HEK293 (cell line): Measurements from ENCODE around the gene CCDC149.

ENCODE experiments used
- CTCF ChIA-PET: fragments of 350-600 bp; formaldehyde crosslinking; extraction: SDS; loops from one replicate; lab custom pipeline; 2021; ENCODE audit warnings: antibody characterized with exemption; lab: Yijun Ruan, JAX
- POLR2A ChIA-PET: fragments of 300-600 bp; formaldehyde crosslinking; extraction: SDS; loops from one replicate; lab custom pipeline; 2020; ENCODE audit warnings: antibody characterized with exemption, inconsistent platforms; lab: Yijun Ruan, JAX
- H3K27ac ChIP-seq: fragments of 200-500 bp; sonication (Bioruptor generic); 2 replicates; pipeline ENCODE4 v1.5.1; 2014; ENCODE audit warnings: low read depth, low read length, control low read depth, inconsistent platforms; ENCODE audit errors: extremely low read depth
- H3K36me3 ChIP-seq, 2 experiments: fragments of 200-500 bp in 1 of 2; sonication (Bioruptor generic) in 1 of 2; 1 replicate in 1 of 2; 2 replicates in 1 of 2; pipeline ENCODE4 v1.5.1; 2014 to 2017; ENCODE audit warnings: inconsistent platforms in 2 of 2, low read length in 2 of 2; ENCODE audit not compliant: control insufficient read depth in 2 of 2, insufficient read depth in 1 of 2
- H3K4me1 ChIP-seq: fragments of 200-500 bp; sonication (Bioruptor generic); 2 replicates; pipeline ENCODE4 v1.5.1; 2014; ENCODE audit warnings: mild to moderate bottlenecking, low read length, inconsistent platforms; ENCODE audit not compliant: control insufficient read depth, insufficient read depth
- H3K4me3 ChIP-seq: 2 replicates; pipeline ENCODE4 v1.5.1; 2011; ENCODE audit warnings: low read depth, mild to moderate bottlenecking, control low read depth, low read length, moderate library complexity
- H3K9me3 ChIP-seq: fragments of 200-500 bp; sonication (Bioruptor generic); 2 replicates; pipeline ENCODE4 v1.5.1; 2014; ENCODE audit warnings: low read depth, low read length, inconsistent platforms; ENCODE audit not compliant: control insufficient read depth, insufficient read depth
- GFI1B ChIP-seq: fragments of 450-650 bp; formaldehyde crosslinking; IDR thresholded peaks from 2 replicates; pipeline ENCODE4 v1.5.1; 2016; ENCODE audit warnings: missing biosample characterization, missing genetic modification characterization
- GLI2 ChIP-seq: fragments of 450-650 bp; formaldehyde crosslinking; IDR thresholded peaks from 2 replicates; pipeline ENCODE4; 2017; ENCODE audit warnings: missing biosample characterization, missing genetic modification characterization, low read depth, borderline replicate concordance
- KLF10 ChIP-seq: fragments of 450-650 bp; IDR thresholded peaks from 2 replicates; pipeline ENCODE4 v1.5.1; 2018; ENCODE audit warnings: missing biosample characterization, mild to moderate bottlenecking, missing genetic modification characterization
- KLF16 ChIP-seq: fragments of 450-650 bp; formaldehyde crosslinking; IDR thresholded peaks from 2 replicates; pipeline ENCODE4 v1.5.1; 2017; ENCODE audit warnings: missing biosample characterization, missing genetic modification characterization
- MEIS1 ChIP-seq: sonication (generic); formaldehyde crosslinking; IDR thresholded peaks from 2 replicates; pipeline ENCODE4 v1.8.1; 2022; ENCODE audit warnings: missing genetic modification reagents, mild to moderate bottlenecking, borderline replicate concordance
- PRDM1 ChIP-seq: fragments of 450-650 bp; formaldehyde crosslinking; IDR thresholded peaks from 2 replicates; pipeline ENCODE4; 2016; ENCODE audit warnings: missing biosample characterization, missing genetic modification characterization
- SP3 ChIP-seq: fragments of 450-650 bp; formaldehyde crosslinking; IDR thresholded peaks from 2 replicates; pipeline ENCODE4 v1.5.1; 2016; ENCODE audit warnings: missing biosample characterization, missing genetic modification characterization
- SP7 ChIP-seq: fragments of 450-650 bp; formaldehyde crosslinking; IDR thresholded peaks from 2 replicates; pipeline ENCODE4 v1.5.1; 2016; ENCODE audit warnings: missing biosample characterization, missing genetic modification characterization
- TCF7L2 ChIP-seq: IDR thresholded peaks from 2 replicates; pipeline ENCODE4 v1.6.1; 2011; ENCODE audit warnings: low read depth, mild to moderate bottlenecking, inconsistent platforms, low read length, moderate library complexity, borderline replicate concordance
- WT1 ChIP-seq: fragments of 450-650 bp; formaldehyde crosslinking; IDR thresholded peaks from 2 replicates; pipeline ENCODE4 v1.5.1; 2016; ENCODE audit warnings: missing biosample characterization, missing genetic modification characterization
- ZNF121 ChIP-seq: fragments of 450-650 bp; formaldehyde crosslinking; IDR thresholded peaks from 2 replicates; pipeline ENCODE4 v1.5.1; 2016; ENCODE audit warnings: missing biosample characterization, missing genetic modification characterization
- ZNF132 ChIP-seq: fragments of 450-650 bp; formaldehyde crosslinking; IDR thresholded peaks from 2 replicates; pipeline ENCODE4 v1.5.1; 2017; ENCODE audit warnings: missing biosample characterization, missing genetic modification characterization, borderline replicate concordance
- ZNF133 ChIP-seq: fragments of 450-650 bp; formaldehyde crosslinking; IDR thresholded peaks from 2 replicates; pipeline ENCODE4 v1.5.1; 2016; ENCODE audit warnings: missing biosample characterization, missing genetic modification characterization
- ZNF174 ChIP-seq: fragments of 450-650 bp; formaldehyde crosslinking; IDR thresholded peaks from 2 replicates; pipeline ENCODE4 v1.5.0; 2017; ENCODE audit warnings: missing biosample characterization, mild to moderate bottlenecking, missing genetic modification characterization
- ZNF302 ChIP-seq: fragments of 450-650 bp; formaldehyde crosslinking; IDR thresholded peaks from 2 replicates; pipeline ENCODE4 v1.5.1; 2016; ENCODE audit warnings: missing biosample characterization, missing genetic modification characterization, low read depth
- ZNF433 ChIP-seq: fragments of 450-650 bp; formaldehyde crosslinking; IDR thresholded peaks from 2 replicates; pipeline ENCODE4 v1.5.1; 2016; ENCODE audit warnings: missing biosample characterization, missing genetic modification characterization, low read depth
- ZNF510 ChIP-seq: fragments of 450-650 bp; formaldehyde crosslinking; IDR thresholded peaks from 2 replicates; pipeline ENCODE4 v1.5.1; 2018; ENCODE audit warnings: mild to moderate bottlenecking, missing genetic modification characterization, missing biosample characterization; ENCODE audit not compliant: insufficient replicate concordance
- ZNF530 ChIP-seq: fragments of 450-650 bp; formaldehyde crosslinking; IDR thresholded peaks from 2 replicates; pipeline ENCODE4 v1.5.1; 2016; ENCODE audit warnings: low read depth, missing biosample characterization, missing genetic modification characterization
- ZNF561 ChIP-seq: fragments of 450-650 bp; IDR thresholded peaks from 2 replicates; pipeline ENCODE4 v1.5.1; 2018; ENCODE audit warnings: missing biosample characterization, missing genetic modification characterization, borderline replicate concordance
- ZNF585B ChIP-seq: fragments of 450-650 bp; formaldehyde crosslinking; IDR thresholded peaks from 2 replicates; pipeline ENCODE4 v1.5.1; 2016; ENCODE audit warnings: missing biosample characterization, missing genetic modification characterization
- ZNF626 ChIP-seq: fragments of 450-650 bp; sonication (Bioruptor Pico); formaldehyde crosslinking; IDR thresholded peaks from 2 replicates; pipeline ENCODE4 v1.5.1; 2018; ENCODE audit warnings: missing biosample characterization, missing genetic modification characterization, inconsistent platforms
- ZNF701 ChIP-seq: fragments of 450-650 bp; formaldehyde crosslinking; IDR thresholded peaks from 2 replicates; pipeline ENCODE4 v1.5.1; 2016; ENCODE audit warnings: missing biosample characterization, missing genetic modification characterization
- ZNF830 ChIP-seq: fragments of 450-650 bp; IDR thresholded peaks from 2 replicates; pipeline ENCODE4 v1.5.0; 2018; ENCODE audit warnings: missing biosample characterization, missing genetic modification characterization, low read depth, mild to moderate bottlenecking, moderate library complexity
- TF ChIP-seq, protein P1 (sequence below): fragments of 450-650 bp; formaldehyde crosslinking; IDR thresholded peaks from 2 replicates; pipeline ENCODE4 v1.5.1; 2016; ENCODE audit warnings: missing biosample characterization, missing genetic modification characterization
- TF ChIP-seq, protein P2 (sequence below): fragments of 450-650 bp; IDR thresholded peaks from 2 replicates; pipeline ENCODE4 v1.5.1; 2018; ENCODE audit warnings: missing biosample characterization, missing genetic modification characterization
- TF ChIP-seq, protein P3 (sequence below): fragments of 450-650 bp; formaldehyde crosslinking; IDR thresholded peaks from 2 replicates; pipeline ENCODE4 v1.5.1; 2016; ENCODE audit warnings: missing biosample characterization, missing genetic modification characterization

The CCDC149 gene

DNA sequence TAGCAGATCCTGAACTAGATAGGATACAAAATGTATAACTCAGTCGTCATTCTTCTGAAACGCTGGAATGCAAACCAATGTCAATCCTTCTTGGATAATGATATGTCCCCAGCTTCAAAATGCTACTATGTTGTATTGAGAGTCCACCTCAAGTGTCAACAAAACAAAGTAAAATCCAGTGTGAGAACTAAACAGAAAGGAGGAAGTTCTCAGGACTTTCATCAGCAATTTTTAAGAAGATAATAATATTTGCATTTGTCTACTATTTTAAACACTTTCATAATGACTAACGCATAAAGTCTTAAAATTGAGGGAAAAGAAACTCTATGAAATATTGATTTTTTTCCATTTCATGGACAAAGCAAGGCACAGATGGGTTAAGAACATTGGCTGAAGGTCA lies 81.2 kb downstream of the CCDC149 start:
- Histone ChIP-seq H3K27ac (no peak overlapping the region), H3K36me3 (no peaks in the 10 kb centered on the region), H3K9me3 (no peaks in the 10 kb centered on the region), H3K4me3 (no peak overlapping the region), H3K4me1 (no peaks in the 10 kb centered on the region)
- TF ChIP-seq WT1 (tag by site-specific recombination) (no peak), ZNF302 (tag by site-specific recombination) (no peak), GLI2 (tag by site-specific recombination) (no peak)
- ChIA-PET CTCF (interaction anchor here (0.9 kb wide), 1 partner anchor 148 kb away, joined by 4 read pairs; no protein-coding TSS in a partner anchor), POLR2A (no interaction called here)

DNA sequence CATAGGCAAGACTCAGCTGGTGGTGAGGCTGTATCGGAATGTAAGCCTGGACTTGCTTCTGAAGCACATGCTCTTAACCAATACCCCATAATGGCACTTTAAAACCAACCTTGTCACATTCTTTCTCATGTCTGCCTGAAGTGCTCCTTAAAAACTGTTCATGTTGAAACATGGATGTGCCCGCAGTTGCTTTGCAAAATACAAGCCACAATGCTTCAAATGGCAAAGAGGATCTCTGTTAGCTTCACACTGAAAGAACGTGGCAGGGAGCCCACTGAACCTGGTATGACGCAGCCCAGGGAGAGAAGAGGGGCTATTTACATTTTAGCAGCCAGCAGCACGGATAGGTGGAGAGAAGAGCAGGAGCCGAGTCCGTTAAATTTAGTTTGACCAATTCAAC lies 88.1 kb downstream of the CCDC149 start:
- POLR2A ChIA-PET: no interaction called here
- H3K4me1 ChIP-seq: no peaks in the 10 kb centered on the region
- no peaks in the 10 kb centered on the region for H3K36me3 ChIP-seq
- H3K4me3 ChIP-seq: no peak overlapping the region
- CTCF ChIA-PET: interaction anchor here (0.5 kb wide), 1 partner anchor 150 kb away, joined by 3 read pairs; no protein-coding TSS in a partner anchor
- no peaks in the 10 kb centered on the region for H3K9me3 ChIP-seq
- no peak overlapping the region for H3K27ac ChIP-seq
- TF ChIP-seq KLF10 (tag by site-specific recombination): no peak
- TF ChIP-seq ZNF121 (tag by site-specific recombination): no peak
- no peak for TF ChIP-seq ZNF561
- TF ChIP-seq, protein P1, sequence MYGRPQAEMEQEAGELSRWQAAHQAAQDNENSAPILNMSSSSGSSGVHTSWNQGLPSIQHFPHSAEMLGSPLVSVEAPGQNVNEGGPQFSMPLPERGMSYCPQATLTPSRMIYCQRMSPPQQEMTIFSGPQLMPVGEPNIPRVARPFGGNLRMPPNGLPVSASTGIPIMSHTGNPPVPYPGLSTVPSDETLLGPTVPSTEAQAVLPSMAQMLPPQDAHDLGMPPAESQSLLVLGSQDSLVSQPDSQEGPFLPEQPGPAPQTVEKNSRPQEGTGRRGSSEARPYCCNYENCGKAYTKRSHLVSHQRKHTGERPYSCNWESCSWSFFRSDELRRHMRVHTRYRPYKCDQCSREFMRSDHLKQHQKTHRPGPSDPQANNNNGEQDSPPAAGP: no peak
- TF ChIP-seq ZNF626 (tag by site-specific recombination): no peak
- no peak for TF ChIP-seq ZNF585B (tag by site-specific recombination)
- TF ChIP-seq ZNF132 (tag by site-specific recombination): no peak
- no peak for TF ChIP-seq ZNF433 (tag by site-specific recombination)

DNA sequence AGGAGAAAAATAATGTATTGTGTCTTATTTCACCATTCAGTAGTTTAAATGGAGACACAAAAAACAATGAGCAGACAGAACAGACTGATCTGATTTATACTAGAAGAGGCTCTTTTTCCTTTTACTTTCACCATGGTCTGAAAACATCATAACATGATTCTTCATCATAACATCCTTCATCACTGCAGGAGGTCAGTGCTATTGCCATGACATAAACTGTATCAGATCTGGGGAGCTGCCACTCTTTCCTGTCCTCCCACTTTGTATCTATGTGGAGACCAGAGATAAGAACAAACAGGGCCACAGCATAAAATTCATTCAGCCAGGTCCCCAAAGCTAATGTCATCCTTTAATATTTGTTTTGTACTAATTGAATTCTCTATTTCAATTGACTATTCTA lies 92.3 kb downstream of the CCDC149 start:
- CTCF ChIA-PET: no interaction called here
- Histone ChIP-seq H3K36me3 (no peaks in the 10 kb centered on the region), H3K4me1 (no peaks in the 10 kb centered on the region), H3K9me3 (no peaks in the 10 kb centered on the region), H3K4me3 (no peak overlapping the region), H3K27ac (no peak overlapping the region)
- TF ChIP-seq, protein P2, sequence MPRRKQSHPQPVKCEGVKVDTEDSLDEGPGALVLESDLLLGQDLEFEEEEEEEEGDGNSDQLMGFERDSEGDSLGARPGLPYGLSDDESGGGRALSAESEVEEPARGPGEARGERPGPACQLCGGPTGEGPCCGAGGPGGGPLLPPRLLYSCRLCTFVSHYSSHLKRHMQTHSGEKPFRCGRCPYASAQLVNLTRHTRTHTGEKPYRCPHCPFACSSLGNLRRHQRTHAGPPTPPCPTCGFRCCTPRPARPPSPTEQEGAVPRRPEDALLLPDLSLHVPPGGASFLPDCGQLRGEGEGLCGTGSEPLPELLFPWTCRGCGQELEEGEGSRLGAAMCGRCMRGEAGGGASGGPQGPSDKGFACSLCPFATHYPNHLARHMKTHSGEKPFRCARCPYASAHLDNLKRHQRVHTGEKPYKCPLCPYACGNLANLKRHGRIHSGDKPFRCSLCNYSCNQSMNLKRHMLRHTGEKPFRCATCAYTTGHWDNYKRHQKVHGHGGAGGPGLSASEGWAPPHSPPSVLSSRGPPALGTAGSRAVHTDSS (tag by site-specific recombination): 0 out of 2 replicates have a peak, but pooled peaks have one; percentile 27
- no peak for TF ChIP-seq ZNF133 (tag by site-specific recombination)
- POLR2A ChIA-PET: no interaction called here

DNA sequence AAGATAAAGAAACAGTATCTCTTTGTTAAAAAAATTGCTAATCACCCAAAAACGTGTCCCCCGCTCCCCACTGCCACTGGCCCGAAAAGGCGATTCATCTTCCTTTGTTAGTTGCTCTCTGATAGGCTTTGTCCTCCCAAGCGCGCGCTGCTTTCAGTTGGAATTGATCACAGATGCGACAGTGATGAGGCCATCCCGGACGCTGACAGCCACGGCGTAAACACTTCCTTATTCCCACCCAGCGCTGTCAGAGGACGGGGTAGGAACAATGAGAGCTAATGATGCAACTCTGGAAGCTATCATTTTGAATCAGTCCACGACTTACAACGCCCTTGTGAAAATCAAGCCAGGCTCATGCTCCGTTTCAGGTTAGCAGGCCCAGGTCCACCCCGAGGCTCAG lies 96.0 kb downstream of the CCDC149 start:
- ChIA-PET POLR2A (no interaction called here), CTCF (no interaction called here)
- no peaks in the 10 kb centered on the region for H3K36me3 ChIP-seq
- no peak overlapping the region for H3K4me3 ChIP-seq
- no peaks in the 10 kb centered on the region for H3K9me3 ChIP-seq
- H3K4me1 ChIP-seq: no peaks in the 10 kb centered on the region
- H3K27ac ChIP-seq: no peak overlapping the region
- TF ChIP-seq ZNF830 (no peak), ZNF174 (tag by site-specific recombination) (no peak), SP3 (no peak), ZNF510 (tag by site-specific recombination) (no peak), ZNF701 (tag by site-specific recombination) (no peak), GFI1B (tag by site-specific recombination) (no peak), ZNF530 (no peak), PRDM1 (tag by site-specific recombination) (no peak), KLF16 (tag by site-specific recombination) (no peak), TCF7L2 (no peak), MEIS1 (CRISPR knock-in tag) (no peak), SP7 (tag by site-specific recombination) (no peak)
- TF ChIP-seq, protein P2 (tag by site-specific recombination): no peak
- TF ChIP-seq, protein P3, sequence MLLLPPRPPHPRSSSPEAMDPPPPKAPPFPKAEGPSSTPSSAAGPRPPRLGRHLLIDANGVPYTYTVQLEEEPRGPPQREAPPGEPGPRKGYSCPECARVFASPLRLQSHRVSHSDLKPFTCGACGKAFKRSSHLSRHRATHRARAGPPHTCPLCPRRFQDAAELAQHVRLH (tag by site-specific recombination): no peak
